HG02571 (cell line): ENCODE measurements around the gene CYP24A1.

Experiments used
- ATAC-seq: cut with Tn5 transposase; IDR thresholded peaks from one replicate; pipeline ENCODE4 v1.9.1; 2021; ENCODE audit warnings: mild to moderate bottlenecking, moderate library complexity; ENCODE audit not compliant: unreplicated experiment

The CYP24A1 gene

DNA sequence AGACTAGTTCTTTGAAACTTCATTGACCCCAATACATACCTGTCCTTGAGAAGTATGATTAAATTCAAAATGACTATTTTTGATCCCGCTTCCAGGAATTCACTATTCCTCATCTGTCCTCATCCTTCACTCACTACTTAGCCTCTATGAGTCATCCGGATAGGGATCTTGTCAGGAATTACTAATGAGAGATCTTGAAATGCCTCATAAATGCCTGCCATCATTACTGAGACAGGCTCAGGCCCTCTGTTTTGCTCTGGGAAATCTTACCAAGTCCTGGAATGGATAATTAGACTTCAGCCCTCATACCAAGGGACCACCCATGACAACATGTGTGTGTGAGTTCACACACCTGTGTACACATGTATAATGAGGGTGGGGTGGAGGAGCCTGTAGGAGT, 2.8 kb upstream of the CYP24A1 start:
- no peak for ATAC-seq

DNA sequence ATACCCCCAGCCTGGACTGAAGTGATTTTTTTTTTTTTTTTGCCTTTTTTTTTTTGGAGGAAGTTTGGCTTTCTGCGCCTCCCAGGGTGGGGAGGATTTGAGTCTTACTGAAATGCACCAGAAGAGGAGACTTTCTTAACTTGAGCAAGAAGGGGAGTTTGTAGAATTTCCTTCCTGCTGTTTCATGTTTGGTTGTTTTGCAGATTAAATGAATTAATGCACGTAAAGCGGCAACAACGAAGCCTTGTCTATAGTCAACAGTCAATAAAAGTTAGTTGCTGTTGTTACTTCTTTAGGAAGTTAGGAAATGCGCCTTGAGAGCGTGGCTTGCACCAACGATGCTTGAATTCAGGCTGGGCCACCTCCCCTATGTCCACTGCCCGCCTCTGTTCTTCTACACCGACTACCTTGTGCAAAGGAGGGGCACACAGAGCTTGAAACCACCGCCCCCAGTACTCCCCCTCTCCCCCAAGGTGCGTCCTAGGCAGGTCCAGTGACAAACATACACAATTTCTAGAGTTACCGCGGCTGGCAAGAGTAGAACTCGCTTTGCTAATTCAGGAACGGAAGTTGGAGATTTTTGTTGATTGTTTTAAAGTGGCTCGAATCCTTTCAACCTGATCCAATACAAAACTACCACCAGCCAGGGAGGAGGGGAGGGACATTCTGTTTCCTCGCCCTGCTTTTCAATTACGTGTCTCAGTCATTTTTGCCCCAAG, 830 bp upstream of the CYP24A1 start:
- ATAC-seq, result no peak

DNA sequence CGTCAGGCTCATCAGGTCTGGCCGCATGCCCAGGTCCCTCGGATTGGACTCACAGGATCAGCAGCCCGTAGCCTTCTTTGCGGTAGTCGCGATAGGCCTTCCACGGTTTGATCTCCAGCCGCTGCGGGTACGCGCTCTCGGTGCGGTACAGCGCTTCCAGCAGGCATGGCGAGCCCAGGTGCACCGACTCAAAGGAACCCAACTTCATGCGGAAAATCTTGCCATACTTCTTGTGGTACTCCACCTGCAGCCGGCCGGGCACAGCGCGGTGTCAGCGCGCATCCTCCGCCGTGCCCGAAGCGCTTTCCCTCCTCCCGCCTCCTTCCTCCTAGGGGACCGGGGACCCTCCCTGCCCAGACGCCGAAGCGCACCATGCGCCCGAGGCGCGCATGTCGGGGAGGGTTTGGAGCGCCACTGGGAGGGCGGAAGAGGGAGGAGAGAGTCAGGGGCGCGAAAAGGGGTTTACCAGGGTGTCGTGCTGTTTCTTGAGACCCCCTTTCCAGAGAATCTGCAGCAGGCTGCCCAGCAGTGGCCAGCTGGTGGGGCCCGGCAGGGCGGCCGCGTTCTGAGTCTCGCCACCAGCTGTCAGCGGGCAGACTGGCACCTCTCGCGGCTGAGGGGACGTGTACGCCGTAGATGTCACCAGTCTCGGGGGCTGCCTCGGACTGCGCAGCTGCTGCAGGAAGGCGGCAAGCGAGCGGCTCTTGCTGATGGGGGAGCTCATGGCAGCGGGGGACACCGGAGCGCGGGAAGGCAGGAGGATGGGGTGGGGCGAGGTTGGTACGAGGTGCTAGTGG, 732 bp downstream of the CYP24A1 start:
- no peak for ATAC-seq

DNA sequence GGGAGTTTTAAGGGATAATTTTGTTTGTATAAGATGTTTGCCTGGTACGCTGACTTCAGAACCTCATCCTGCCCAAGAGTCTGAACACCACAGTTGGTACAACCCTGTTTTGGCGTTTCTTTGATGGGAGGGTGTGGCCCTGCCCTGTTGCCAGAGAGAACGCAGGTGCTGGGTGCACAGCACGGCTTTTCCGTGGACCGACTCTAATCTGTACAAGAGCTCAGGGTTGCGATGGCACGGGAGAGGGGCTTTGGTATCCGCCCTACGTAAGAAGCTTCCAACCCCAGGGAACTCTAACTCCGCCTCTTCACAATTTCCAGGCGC, 1.3 kb downstream of the CYP24A1 start:
- no peak for ATAC-seq

DNA sequence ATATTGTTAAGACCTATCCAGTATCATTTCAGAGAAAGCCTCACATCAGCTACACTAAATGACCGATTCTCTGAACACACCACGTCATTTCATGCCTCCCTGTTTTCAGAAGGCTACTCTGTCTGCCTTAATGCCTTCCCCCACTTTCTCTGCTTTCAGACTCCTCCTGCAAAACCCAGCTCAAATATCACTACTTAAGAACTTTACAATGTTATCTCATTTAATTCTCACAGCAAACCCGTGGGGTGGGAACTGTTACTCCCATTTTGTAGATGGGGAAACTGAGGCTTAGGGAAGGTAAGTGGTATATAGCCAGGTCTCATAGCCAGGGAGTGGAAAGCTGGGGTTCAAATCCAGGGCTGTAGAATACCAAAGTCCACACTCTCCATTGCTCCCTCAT, 2.8 kb downstream of the CYP24A1 start:
- no peak for ATAC-seq

DNA sequence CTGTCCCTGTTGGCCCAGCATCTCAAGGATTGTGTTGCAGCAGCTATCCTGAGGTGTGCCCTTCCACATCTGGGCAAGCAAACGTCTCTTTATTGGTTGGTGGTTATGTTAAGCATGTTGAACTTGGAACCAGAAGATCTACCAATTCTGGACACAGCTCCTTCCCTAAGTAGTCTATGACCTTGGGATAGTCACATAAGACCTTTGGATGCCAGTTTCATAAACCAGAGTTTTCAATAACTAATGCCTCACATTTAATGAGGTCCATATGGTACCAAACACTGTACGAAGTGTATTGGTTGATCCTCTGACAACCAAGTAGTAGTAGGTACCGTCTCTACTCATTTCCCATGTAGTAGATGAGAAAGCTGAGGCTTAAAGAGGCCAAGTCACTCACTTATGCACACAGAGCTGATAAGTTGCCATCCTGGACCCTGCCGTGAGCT, 3.7 kb downstream of the CYP24A1 start:
- no peak for ATAC-seq

DNA sequence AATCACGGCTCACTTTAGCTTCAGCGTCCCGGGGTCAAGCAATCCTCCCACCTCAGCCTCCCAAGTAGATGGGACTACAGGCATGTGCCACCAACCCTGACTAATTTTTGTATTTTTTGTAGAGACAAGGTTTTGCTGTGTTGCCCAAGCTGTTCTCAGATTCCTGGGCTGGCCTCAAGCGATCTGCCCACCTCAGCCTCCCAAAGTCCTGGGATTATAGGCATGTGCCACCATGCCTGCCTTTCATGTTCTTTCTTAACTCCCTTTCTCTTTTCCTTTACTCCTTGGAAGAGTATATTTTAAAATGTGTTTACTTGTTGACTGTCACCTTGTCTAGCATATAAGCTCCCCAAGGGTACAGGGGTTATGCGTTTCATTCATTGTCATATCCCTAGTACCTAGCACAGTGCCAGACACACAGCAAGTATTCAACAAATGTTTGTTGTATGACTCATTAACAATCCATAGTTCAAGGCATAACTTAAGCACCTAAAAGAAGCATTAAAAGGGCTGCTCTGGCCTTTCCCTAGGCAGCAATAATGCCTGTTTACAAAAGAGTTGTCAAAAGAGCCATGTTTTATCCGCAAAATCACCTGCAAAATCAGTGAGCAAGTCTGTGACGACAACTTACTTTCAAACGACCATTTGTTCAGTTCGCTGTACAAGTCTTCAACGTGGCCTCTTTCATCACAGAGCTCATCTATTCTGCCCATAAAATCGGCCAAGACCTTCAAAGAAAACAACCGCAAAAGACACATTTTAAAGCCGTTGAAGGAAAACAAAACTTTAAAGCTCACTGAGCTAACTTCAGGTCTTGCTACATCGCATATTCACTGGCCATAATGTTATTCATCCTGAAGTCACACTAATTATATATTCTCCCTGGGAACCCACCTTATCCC, 4.6 kb downstream of the CYP24A1 start:
- ATAC-seq, result no peak

DNA sequence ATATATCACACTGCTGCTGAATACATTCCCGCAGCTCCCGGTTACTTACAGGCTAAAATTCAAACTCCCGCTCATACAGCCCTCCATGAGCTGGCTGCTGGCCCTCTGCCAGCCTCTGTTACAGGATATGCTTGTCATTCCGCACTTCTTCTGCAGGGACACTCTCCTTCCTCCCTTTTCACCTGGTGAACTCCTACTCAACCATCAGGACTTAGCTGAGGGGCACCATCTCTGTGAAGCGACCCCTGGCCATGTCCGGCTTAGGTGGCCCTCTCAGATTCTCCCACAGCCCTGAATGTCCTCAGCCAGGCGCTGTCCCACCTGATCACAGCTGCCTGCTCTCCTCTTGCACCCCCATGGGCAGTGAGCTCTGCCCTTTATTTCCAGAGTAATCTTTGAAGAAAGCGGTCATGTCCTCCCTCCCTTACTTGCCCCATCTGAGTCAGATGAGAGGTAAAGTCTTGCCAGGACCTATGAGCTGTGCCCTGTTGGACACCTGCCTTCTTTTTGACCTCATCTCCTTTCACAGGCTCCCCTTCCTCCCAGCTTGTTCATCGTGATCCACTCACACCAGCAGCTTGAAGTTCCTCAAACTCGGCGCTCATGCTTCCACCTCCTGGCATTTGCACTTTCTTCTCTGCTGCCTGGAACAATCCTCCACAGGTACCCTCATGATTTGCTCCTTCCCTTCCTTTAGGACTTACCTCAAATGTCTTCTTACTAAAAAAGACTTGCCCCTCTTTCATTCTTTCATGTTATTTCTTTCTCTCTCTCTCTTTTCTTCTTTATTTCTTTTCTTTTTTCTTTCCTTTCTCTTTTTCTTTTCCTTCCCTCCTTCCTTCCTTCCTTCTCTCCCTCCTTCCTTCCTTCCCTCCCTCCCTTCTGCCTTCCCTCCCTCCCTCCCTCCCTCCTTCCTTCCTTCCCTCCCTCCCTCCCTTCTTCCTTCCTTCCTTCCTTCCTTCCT, 5.6 kb downstream of the CYP24A1 start:
- no peak for ATAC-seq

DNA sequence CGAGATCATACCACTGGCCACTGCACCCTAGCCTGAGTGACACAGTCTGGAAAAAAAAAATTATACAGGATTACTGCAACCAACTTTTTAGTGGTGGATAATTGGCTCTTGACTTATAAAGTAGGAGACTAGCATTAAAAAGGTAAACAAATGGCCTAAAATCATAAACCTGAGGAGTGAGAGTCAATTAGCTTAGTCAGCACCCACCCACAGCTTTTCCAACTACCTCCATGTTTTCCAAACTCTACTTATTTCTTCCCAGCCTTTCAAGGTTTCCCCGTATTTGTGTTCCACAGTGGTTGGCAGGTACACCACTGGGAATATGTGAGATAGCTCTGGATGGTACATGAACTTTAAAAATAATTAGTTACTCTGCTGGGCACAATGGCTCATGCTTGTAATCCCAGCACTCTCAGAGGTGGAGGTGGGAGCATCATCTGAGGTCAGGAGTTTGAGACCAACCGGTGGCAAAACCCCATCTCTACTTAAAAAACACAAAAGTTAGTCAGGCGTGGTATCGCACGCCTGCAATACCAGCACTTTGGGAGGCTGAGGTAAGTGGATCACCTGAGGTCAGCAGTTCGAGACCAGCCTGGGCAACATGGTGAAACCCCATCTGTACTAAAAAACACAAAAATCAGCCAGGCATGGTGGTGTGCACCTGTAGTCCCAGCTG, 6.7 kb downstream of the CYP24A1 start:
- no peak for ATAC-seq

DNA sequence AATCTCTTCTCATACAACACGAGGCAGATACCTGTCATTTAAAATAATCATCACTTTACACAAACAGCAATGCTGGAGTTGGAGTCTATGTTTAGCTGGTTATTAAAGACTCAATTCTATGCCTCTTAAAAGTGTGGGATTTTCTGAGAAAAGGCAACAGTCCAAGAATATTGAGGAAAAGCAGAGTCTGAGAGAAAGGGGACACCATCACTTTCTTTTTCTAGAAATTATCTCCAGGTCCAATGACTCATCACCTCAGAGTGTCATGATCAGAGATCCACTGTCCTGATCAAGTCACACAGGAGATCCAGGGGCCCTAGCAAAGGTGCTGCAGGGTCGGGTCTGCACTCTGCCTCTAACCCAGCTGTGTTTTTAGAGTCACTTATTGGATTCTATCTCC, 8.0 kb downstream of the CYP24A1 start:
- no peak for ATAC-seq

DNA sequence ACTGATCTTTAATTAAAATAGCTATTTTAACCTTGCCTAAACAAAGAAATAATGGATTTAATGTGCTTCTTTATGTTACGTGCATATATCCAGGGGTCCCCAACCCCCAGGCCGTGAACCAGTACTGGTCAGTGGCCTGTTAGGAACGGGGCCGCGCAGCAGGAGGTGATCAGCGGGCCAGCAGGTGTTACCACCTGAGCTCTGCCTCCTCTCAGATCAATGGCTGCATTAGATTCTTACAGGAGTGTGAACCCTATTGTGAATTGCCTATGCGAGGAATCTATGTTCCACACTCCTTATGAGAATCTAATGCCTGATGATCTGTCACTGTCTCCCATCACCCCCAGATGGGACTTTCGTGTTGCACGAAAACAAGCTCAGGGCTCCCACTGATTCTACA, 8.8 kb downstream of the CYP24A1 start:
- ATAC-seq, result no peak

DNA sequence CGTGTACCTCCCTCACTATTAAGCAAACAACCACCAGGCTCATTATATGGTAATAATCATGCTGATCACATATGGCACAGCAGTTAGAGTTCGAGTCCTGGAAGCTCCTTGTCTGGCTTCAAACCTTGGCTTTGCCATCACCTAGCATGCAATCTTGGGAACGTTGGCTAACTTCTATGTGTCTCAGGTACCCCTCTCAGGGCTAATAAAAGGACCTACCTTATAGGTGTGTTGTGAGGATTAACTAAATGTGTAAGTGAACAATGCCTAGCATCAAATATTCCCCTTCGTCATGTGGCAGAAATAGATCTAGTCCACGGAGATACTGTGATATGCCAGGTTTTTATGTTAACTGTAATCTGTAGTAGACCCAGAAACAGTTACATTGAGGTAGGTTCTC, 10.4 kb downstream of the CYP24A1 start:
- no peak for ATAC-seq

DNA sequence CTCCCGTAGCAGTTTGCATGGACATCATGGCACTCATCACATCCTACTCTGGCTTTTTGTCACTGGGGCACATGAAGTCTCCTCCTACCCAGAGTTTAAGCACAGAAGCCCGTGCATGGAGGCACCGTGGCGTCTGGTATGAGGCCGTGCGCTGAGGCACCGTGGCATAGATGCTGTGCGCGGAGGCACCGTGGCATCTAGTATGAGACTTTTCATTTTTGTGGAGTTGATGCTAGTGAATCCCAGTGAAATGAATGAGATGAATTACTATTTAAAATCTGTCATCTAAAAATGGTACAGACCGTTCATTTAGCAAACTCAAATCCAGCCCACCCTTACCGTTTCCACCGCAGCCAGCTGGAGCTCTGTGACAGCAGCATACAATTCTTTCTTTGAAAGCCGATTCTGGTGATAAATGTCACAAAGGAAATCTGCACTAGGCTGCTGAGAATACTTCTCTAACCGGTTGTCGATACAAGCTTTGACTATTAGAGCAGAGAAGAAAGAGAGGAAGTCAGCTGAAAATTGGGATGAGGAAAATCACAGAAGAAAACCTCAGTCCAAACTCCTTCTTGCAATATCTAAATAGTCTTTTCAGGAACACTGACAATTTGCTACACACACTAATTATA, 11.3 kb downstream of the CYP24A1 start:
- no peak for ATAC-seq

DNA sequence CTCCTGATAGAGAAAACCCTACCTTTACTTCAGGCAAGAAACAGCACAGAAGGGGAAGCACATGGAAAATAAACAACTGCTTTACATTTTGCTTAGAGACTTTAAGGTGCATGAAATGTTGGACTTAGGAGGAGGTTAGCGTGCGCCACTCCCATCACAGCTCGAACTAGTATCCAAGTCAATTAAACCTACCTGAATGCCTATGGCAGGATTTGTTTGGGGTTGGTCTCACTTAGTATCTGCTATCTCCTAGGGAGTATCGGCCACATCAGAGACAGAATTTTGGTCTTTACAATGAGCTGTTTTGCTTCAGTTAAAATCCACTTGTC, 12.0 kb downstream of the CYP24A1 start:
- ATAC-seq, result no peak

DNA sequence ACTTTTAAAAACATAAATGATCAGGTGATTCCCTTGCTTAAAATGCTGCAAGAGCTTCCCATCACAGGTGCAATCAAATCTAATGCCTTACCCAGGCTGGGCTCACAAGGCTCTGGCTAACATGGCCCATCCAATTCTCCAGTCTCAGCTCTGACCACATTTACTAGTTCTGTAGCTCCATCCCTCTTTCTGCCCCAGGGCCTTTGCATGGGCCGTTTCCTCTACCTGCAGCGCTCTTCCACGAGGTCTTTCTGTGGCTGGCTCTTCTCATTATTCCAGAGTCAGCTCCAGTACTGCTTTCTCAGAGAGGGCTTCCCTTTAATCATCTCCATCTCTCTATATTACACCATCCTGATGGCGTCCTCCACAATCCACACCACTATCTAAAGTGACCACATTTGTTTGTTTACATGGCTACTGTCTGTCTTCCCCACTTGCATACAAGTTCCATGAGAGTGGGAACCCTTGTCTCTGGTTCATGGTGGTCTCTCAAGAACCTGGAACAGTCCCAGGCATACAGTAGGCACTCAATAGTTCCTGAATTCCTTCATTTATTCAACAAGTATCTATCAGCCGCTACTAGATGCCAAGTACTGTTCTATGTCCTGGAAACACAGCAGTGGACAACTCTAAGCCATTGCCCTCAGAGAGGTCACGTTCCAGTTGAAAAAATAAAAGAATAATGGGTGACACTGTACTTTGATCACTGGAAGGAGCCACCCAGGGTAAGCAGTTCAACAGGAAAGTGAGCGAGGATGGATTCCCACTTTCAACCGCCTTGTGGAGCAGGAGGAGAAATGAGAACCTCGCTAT, 12.6 kb downstream of the CYP24A1 start:
- ATAC-seq, result no peak

DNA sequence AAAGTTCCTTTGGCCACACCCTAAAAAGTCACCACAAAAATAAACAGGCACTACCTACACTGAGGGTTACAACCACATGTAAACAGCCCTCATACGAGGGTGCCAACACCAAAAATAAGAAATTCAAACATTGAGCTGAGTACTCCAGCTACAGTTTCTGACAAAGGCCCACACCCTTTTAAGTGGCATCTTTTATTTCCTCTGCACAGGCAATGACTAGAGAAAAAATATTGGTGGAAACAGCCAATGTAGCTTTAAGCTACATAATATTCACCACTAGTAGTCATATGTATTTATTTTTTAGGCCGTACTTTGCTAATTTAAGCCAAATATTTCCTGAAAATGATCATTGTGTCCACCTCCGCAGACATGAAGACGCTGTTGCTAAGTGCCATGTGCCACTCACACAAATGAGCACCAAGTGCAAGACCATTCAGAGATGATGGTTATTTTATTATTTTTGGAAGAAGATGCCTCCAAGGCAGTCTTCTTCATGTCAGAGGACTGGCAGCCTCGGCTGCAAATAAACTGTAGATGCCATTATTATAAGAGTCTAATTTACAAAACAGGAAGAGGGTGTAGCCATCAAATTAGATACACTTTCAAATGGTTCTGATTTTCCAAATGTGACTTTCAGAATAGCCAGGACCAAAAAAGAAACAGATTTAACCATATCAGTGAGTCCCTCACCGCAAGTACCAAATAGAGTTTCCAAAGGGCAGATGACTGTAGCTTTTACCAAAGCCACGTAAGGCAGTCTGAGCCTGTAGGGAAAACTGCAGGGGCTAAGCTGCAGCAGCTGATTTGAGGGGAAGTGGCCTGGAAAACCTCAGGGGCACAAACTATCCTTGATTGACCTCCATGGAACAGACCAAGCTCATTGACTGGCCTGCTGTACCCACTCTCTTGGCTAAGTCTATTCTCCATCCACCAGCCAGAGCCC, 13.4 kb downstream of the CYP24A1 start:
- no peak for ATAC-seq

DNA sequence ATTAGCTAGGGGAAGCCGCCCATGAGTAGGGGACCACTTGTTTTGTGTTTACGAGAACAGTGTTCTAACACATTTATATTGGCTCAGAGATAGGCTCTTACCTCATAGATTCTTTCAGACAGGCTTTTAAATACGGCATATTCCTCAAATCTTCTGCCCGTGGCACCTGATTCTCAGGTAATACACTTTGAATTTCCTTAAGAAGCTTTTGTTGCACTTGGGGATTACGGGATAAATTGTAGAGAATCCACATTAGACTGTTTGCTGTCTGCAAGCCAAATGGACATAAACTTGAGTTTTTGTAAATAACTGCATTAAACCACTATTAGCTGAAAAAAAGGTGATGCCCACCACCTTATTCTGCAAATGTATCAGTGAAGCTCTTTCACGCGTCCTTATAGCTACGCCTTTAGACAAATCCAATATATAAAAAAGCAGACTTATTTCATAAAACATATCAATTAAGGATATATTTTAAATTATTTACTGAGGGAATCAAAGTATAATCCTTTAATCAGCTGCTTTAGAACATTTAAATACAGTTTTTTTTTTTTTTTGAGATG, 14.8 kb downstream of the CYP24A1 start:
- ATAC-seq, result no peak
